GM12872 (cell line): ENCODE measurements around the gene NIP7.

Experiments used
- CTCF ChIP-seq: IDR thresholded peaks from 3 replicates; pipeline ENCODE4 v1.5.1; 2011; ENCODE audit warnings: low read depth, mild to moderate bottlenecking, low read length, moderate library complexity; ENCODE audit not compliant: insufficient read depth

Gene NIP7

DNA sequence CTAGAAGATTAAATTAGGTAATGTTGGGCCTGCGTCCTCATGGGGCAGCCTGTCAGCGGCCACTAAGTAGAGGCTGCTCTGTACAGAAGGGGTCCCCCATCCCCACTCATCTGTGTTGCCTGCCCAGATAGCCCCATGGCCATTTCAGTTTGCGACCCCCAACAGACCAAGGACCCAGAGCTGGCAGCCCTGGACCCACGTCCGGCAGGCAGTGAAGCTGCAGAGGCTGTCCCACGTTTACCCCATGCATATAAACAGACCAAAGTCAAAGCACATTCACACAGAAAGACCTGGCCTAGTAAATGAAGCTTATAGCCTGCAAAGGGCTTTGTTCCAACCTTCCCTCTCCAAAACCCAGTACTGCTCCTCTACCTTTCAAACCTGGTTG, 13.8 kb upstream of the NIP7 start:
- TF ChIP-seq CTCF: no peak

GRCh38 chr16:69326172-69326873, 13.2 kb upstream of the NIP7 start:
- TF ChIP-seq CTCF: no peak

DNA sequence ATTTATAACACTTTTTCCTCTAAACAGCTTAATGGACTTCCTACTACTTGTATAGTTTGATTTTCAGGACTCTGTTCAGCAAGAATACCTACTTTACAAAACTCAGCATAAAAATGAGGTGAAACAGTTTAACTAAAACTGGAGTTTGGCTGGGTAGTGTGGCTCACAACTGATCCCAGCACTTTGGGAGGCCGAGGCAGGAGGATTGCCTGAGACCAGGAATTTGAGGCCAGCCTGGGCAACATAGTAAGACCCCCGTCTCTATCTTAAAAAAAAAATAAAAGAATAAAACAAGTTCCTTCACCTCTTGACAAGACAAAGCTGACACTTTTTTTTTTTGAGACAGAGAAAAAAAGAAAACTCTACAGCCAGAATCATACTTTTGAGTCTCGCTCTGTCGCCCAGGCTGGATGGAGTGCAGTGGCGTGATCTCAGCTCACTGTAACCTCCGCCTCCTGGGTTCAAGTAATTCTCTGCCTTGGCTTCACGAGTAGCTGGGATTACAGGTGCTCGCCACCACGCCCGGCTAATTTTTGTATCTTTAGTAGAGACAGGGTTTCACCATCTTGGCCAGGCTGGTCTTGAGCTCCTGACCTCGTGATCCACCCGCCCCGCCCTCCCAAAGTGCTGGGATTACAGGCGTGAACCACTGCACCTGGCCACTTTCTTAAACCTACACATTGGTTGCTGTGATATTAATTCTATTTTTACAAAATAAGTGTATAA, 11.8 kb upstream of the NIP7 start:
- no peak for TF ChIP-seq CTCF

- TF ChIP-seq CTCF: no peak
Measured at GRCh38 chr16:69328854-69329316, 10.7 kb upstream of the NIP7 start.

GRCh38 chr16:69329369-69330285, 9.9 kb upstream of the NIP7 start:
- TF ChIP-seq CTCF: no peak

GRCh38 chr16:69330286-69331109, 9.1 kb upstream of the NIP7 start, which contains the start of gene PDF:
PDF (minus strand) TSS chr16:69330588; CDS start chr16:69330570, 18 bp downstream.
- no peak for TF ChIP-seq CTCF

GRCh38 chr16:69334696-69335095, 4.9 kb upstream of the NIP7 start:
- TF ChIP-seq CTCF: no peak
